Left lobe of liver (tissue), 2 donors: ENCODE data around the gene FBXO45. TPM values are rescaled to one million over a fixed set of nuclear protein-coding genes. Genes with fewer than 3 reads are reported as not detected.
A peak's percentile ranks its signal among the peaks of the same experiment; 100 is the strongest.
"Not testable (repeated sequence)": the region's sequence is repeated elsewhere in the genome, so short reads cannot be mapped to it uniquely, and the experiment has no call there.

ENCODE experiments used
- ATAC-seq: fragments of 200-7000 bp; cut with Tn5 transposase; one replicate; pipeline ENCODE4 v1.9.1; 2020; ENCODE audit warnings: mild to moderate bottlenecking, moderate library complexity
- DNase-seq: peaks from one replicate; pipeline ENCODE4 v3.0.0-alpha.2; 2020; ENCODE audit warnings: low spot score
- total RNA-seq: library from RNA; stranded (reverse); gene quantifications from one replicate; pipeline ENCODE4 v1.2.1, GENCODE V29; 2021
- donor health status: DM: no; HTN: no; CAD: no; lungs with moderate emphysema.
- donor health status: DM: no; HTN: yes; CAD: no.

FBXO45 gene
- total RNA-seq, 1 donor from 2014 or later: 3.5 TPM

GRCh38 chr3:196615234-196615633 is 46.8 kb downstream of the FBXO45 start:
- DNase-seq, ATAC-seq: not testable (repeated sequence)

- ATAC-seq (no peak), DNase-seq (no peak)
Observed at GRCh38 chr3:196617256-196617655, 48.8 kb downstream of the FBXO45 start.

GRCh38 chr3:196619223-196619622 is 50.8 kb downstream of the FBXO45 start:
- no peak for ATAC-seq

GRCh38 chr3:196619627-196620026 is 51.2 kb downstream of the FBXO45 start:
- DNase-seq, ATAC-seq: not testable (repeated sequence)

More at GRCh38 chr3:196619223-196619622, 50.8 kb downstream of the FBXO45 start:
- no peak for DNase-seq

- no peak for DNase-seq
- peak; percentile 48 for ATAC-seq
Observed at GRCh38 chr3:196620161-196620604, 51.7 kb downstream of the FBXO45 start.

GRCh38 chr3:196620684-196621083 is 52.2 kb downstream of the FBXO45 start:
- DNase-seq (no peak), ATAC-seq (no peak)

GRCh38 chr3:196621611-196622010 is 53.2 kb downstream of the FBXO45 start:
- ATAC-seq (no peak), DNase-seq (no peak)

GRCh38 chr3:196624067-196624790 is 55.8 kb downstream of the FBXO45 start:
- DNase-seq: no peak
- peak; percentile 28 for ATAC-seq

- ATAC-seq (peak; percentile 31), DNase-seq (no peak)
Observed at GRCh38 chr3:196624907-196625306, 56.4 kb downstream of the FBXO45 start.

- ATAC-seq (no peak), DNase-seq (no peak)
Observed at GRCh38 chr3:196625331-196625730, 56.9 kb downstream of the FBXO45 start.

- ATAC-seq (no peak), DNase-seq (no peak)
Observed at GRCh38 chr3:196627918-196628231, 59.4 kb downstream of the FBXO45 start.

GRCh38 chr3:196629228-196629627 is 60.8 kb downstream of the FBXO45 start:
- no peak for ATAC-seq
- DNase-seq: no peak

- ATAC-seq (no peak), DNase-seq (no peak)
Observed at GRCh38 chr3:196631682-196632045, 63.2 kb downstream of the FBXO45 start.

- ATAC-seq: peak; percentile 97
- peak; percentile 83 for DNase-seq
Observed at GRCh38 chr3:196632046-196632751, 63.7 kb downstream of the FBXO45 start.

- ATAC-seq: no peak
- no peak for DNase-seq
Observed at GRCh38 chr3:196633555-196634151, 65.2 kb downstream of the FBXO45 start.

GRCh38 chr3:196634224-196634623 is 65.8 kb downstream of the FBXO45 start:
- ATAC-seq (no peak), DNase-seq (no peak)

GRCh38 chr3:196634829-196635228 is 66.4 kb downstream of the FBXO45 start:
- ATAC-seq (no peak), DNase-seq (no peak)

- ATAC-seq: no peak
- no peak for DNase-seq
Observed at GRCh38 chr3:196636369-196637349, 68.2 kb downstream of the FBXO45 start.

GRCh38 chr3:196637941-196638340 is 69.5 kb downstream of the FBXO45 start:
- not testable (repeated sequence) for DNase-seq

More at GRCh38 chr3:196637941-196638340, 69.5 kb downstream of the FBXO45 start:
- not testable (repeated sequence) for ATAC-seq
